ENCODE data around the gene PIGW.

PIGW gene

GRCh38 chr17:36493956-36494355, 40.8 kb upstream of the PIGW start:
- Histone ChIP-seq H3K27me3 (replicated peaks; ENCODE audit: control insufficient read depth, insufficient read depth, low read length) (no peaks in the 10 kb centered on the region), H3K36me3 (ENCODE audit: control insufficient read depth, insufficient read depth, low read length) (peaks cover 30% of the 10 kb centered on the region), H3K4me3 (replicated peaks; ENCODE audit: low read depth, low read length) (no peak overlapping the region)
- DNase-seq (ENCODE audit: extremely low read depth, insufficient read length) = no peak
- no peak for TF ChIP-seq CTCF (IDR thresholded peaks at IDR 0.05; ENCODE audit: insufficient read depth, low read length, poor library complexity, severe bottlenecking)

GRCh38 chr17:36494674-36495073, 40.1 kb upstream of the PIGW start:
- TF ChIP-seq CTCF (IDR thresholded peaks at IDR 0.05; ENCODE audit: insufficient read depth, low read length, poor library complexity, severe bottlenecking) = no peak
- Histone ChIP-seq H3K4me3 (replicated peaks; ENCODE audit: low read depth, low read length) (no peak overlapping the region), H3K36me3 (ENCODE audit: control insufficient read depth, insufficient read depth, low read length) (peaks cover 33% of the 10 kb centered on the region)

GRCh38 chr17:36495076-36495578, 39.7 kb upstream of the PIGW start:
- no peaks in the 10 kb centered on the region for H3K27me3 ChIP-seq (replicated peaks; ENCODE audit: control insufficient read depth, insufficient read depth, low read length)
- H3K36me3 ChIP-seq (ENCODE audit: control insufficient read depth, insufficient read depth, low read length) = peaks cover 33% of the 10 kb centered on the region
- TF ChIP-seq CTCF (IDR thresholded peaks at IDR 0.05; ENCODE audit: insufficient read depth, low read length, poor library complexity, severe bottlenecking) = no peak
- no peak for DNase-seq (ENCODE audit: extremely low read depth, insufficient read length)
- no peak overlapping the region for H3K4me3 ChIP-seq (replicated peaks; ENCODE audit: low read depth, low read length)

More at GRCh38 chr17:36494674-36495073, 40.1 kb upstream of the PIGW start:
- H3K27me3 ChIP-seq (replicated peaks; ENCODE audit: control insufficient read depth, insufficient read depth, low read length) = no peaks in the 10 kb centered on the region
- no peak for DNase-seq (ENCODE audit: extremely low read depth, insufficient read length)

- DNase-seq (ENCODE audit: extremely low read depth, insufficient read length) = no peak
- peaks cover 41% of the 10 kb centered on the region for H3K36me3 ChIP-seq (ENCODE audit: control insufficient read depth, insufficient read depth, low read length)
- no peaks in the 10 kb centered on the region for H3K27me3 ChIP-seq (replicated peaks; ENCODE audit: control insufficient read depth, insufficient read depth, low read length)
- H3K4me3 ChIP-seq (replicated peaks; ENCODE audit: low read depth, low read length) = no peak overlapping the region
- no peak for TF ChIP-seq CTCF (IDR thresholded peaks at IDR 0.05; ENCODE audit: insufficient read depth, low read length, poor library complexity, severe bottlenecking)
Observed at GRCh38 chr17:36496018-36496789, 38.6 kb upstream of the PIGW start.

GRCh38 chr17:36498155-36498554, 36.6 kb upstream of the PIGW start:
- no peak for TF ChIP-seq CTCF (IDR thresholded peaks at IDR 0.05; ENCODE audit: insufficient read depth, low read length, poor library complexity, severe bottlenecking)
- peaks cover 42% of the 10 kb centered on the region for H3K36me3 ChIP-seq (ENCODE audit: control insufficient read depth, insufficient read depth, low read length)

More at GRCh38 chr17:36498155-36498554, 36.6 kb upstream of the PIGW start:
- no peaks in the 10 kb centered on the region for H3K27me3 ChIP-seq (replicated peaks; ENCODE audit: control insufficient read depth, insufficient read depth, low read length)
- H3K4me3 ChIP-seq (replicated peaks; ENCODE audit: low read depth, low read length) = no peak overlapping the region
- no peak for DNase-seq (ENCODE audit: extremely low read depth, insufficient read length)
